ENCODE measurements around the gene CSRP1. TPM values are rescaled to one million over a fixed set of nuclear protein-coding genes. Genes with fewer than 3 reads are reported as not detected.

CSRP1 gene
- polyA plus RNA-seq, 2 of the 4 experiments (the other 2 are of a cell fraction): 277 to 655 TPM

- H3K27ac ChIP-seq: peak overlapping the region; percentile 10 to 68; a peak in 4 of 6 replicates
- no peak overlapping the region for H3K4me2 ChIP-seq
Measured at GRCh38 chr1:201486187-201486586, 20.7 kb downstream of the CSRP1 start.

GRCh38 chr1:201485184-201485774, 21.6 kb downstream of the CSRP1 start:
- DNase-seq (ENCODE audit: low read depth in 1 of 2, low spot score in 1 of 2): no peak
- no peak for ATAC-seq
- Histone ChIP-seq H3K4me2 (no peak overlapping the region), H3K4me3 (no peak overlapping the region), H3K27ac (peak overlapping the region in 1 of 2 experiments; percentile 68; a peak in 3 of 6 replicates), H3K4me1 (peaks cover 70% of the 10 kb centered on the region), H3K9me3 (no peaks in the 10 kb centered on the region)
- no peak for FAIRE-seq
- TF ChIP-seq HEYL (CRISPR knock-in tag; IDR thresholded peaks at IDR 0.05) (no peak), CEBPB (IDR thresholded peaks at IDR 0.05) (no peak), BCL3 (IDR thresholded peaks at IDR 0.05) (no peak)
- POLR2A ChIA-PET: interaction anchor here (1.2 kb wide), 1 partner anchor 17 kb away, joined by 3 read pairs; no protein-coding TSS in a partner anchor
- CTCF ChIA-PET: interaction anchor here (0.8 to 34.3 kb wide), 5 partner anchors 29 to 49 kb away, joined by 3 to 1452 read pairs (median 24); partner anchors contain the start of gene CSRP1
- WGBS (ENCODE audit: missing lambda C conversion rate): 100% methylated on average over 4 of the region's 4 CpGs

More at GRCh38 chr1:201486187-201486586, 20.7 kb downstream of the CSRP1 start:
- H3K4me1 ChIP-seq: peaks cover 75% of the 10 kb centered on the region
- 79% methylated on average over 3 of the region's 3 CpGs for WGBS (ENCODE audit: missing lambda C conversion rate)
- no peak for ATAC-seq
- FAIRE-seq: no peak
- ChIA-PET CTCF (interaction anchor here (1.2 to 34.3 kb wide), 6 partner anchors 10 to 232 kb away, joined by 4 to 1452 read pairs (median 16); partner anchors contain the start of gene CSRP1), POLR2A (interaction anchor here (0.9 to 1.2 kb wide), 4 partner anchors 16 to 25 kb away, joined by 3 to 6 read pairs (median 4); partner anchors contain the start of gene CSRP1)
- DNase-seq (ENCODE audit: low read depth in 1 of 2, low spot score in 1 of 2): no peak
- H3K4me3 ChIP-seq: no peak overlapping the region
- TF ChIP-seq FOSL2 (IDR thresholded peaks at IDR 0.05) (no peak), FOSL2 (CRISPR knock-in tag; IDR thresholded peaks at IDR 0.05) (no peak), HOXA7 (CRISPR knock-in tag; IDR thresholded peaks at IDR 0.05) (no peak), NR3C1 (IDR thresholded peaks at IDR 0.05) (no peak)
- H3K9me3 ChIP-seq: no peaks in the 10 kb centered on the region

- Histone ChIP-seq H3K4me3 (no peak overlapping the region), H3K4me2 (no peak overlapping the region), H3K9me3 (no peaks in the 10 kb centered on the region), H3K4me1 (peaks cover 59% of the 10 kb centered on the region), H3K27ac (peak overlapping the region in 1 of 2 experiments; percentile 86; a peak in 3 of 6 replicates)
- WGBS (ENCODE audit: missing lambda C conversion rate): 97% methylated on average over 4 of the region's 4 CpGs
- ATAC-seq: no peak
- no peak for DNase-seq (ENCODE audit: low read depth in 1 of 2, low spot score in 1 of 2)
- ChIA-PET CTCF (interaction anchor here (0.7 to 34.3 kb wide), 8 partner anchors 17 to 226 kb away, joined by 3 to 1452 read pairs (median 48); partner anchors contain the start of genes CSRP1 and PHLDA3), POLR2A (interaction anchor here (3.4 to 3.7 kb wide), 3 partner anchors 24 to 35 kb away, joined by 19 to 32 read pairs (median 19); partner anchors contain the start of gene CSRP1)
- TF ChIP-seq MAX (IDR thresholded peaks at IDR 0.05) (no peak), FOXS1 (CRISPR knock-in tag; IDR thresholded peaks at IDR 0.05) (no peak), FOSL2 (IDR thresholded peaks at IDR 0.05) (no peak), FOSL2 (CRISPR knock-in tag; IDR thresholded peaks at IDR 0.05) (no peak), KDM1A (IDR thresholded peaks at IDR 0.05; ENCODE audit: low read depth) (no peak), RCOR1 (IDR thresholded peaks at IDR 0.05; ENCODE audit: low read depth, low read length) (no peak), CBX2 (IDR thresholded peaks at IDR 0.05; ENCODE audit: borderline replicate concordance, low read depth) (no peak), BHLHE40 (IDR thresholded peaks at IDR 0.05; ENCODE audit: low read depth, low read length) (no peak), HOXB13 (CRISPR knock-in tag; IDR thresholded peaks at IDR 0.05; ENCODE audit: low read depth) (no peak), NR3C1 (IDR thresholded peaks at IDR 0.05) (no peak), TFCP2L1 (CRISPR knock-in tag; IDR thresholded peaks at IDR 0.05) (no peak), RFX5 (IDR thresholded peaks at IDR 0.05) (no peak), PHF8 (IDR thresholded peaks at IDR 0.05; ENCODE audit: borderline replicate concordance, low read depth) (no peak), HOXA7 (CRISPR knock-in tag; IDR thresholded peaks at IDR 0.05) (peak; percentile 35; the same call in 1 of the 2 replicates), HEYL (CRISPR knock-in tag; IDR thresholded peaks at IDR 0.05) (no peak), HDAC2 (IDR thresholded peaks at IDR 0.05) (no peak), POLR2AphosphoS2 (conservative IDR thresholded peaks at IDR 0.05; ENCODE audit: low read length) (peak; percentile 59; the same call in 1 of the 2 replicates), CBX8 (IDR thresholded peaks at IDR 0.05) (no peak), POLR2A (IDR thresholded peaks at IDR 0.05; ENCODE audit: low read length) (no peak)
- FAIRE-seq: no peak
Measured at GRCh38 chr1:201483373-201483949, 23.5 kb downstream of the CSRP1 start.
